GM18505 (cell line): ENCODE data around the gene RAB43.

Experiments used
- ATAC-seq: cut with Tn5 transposase; IDR thresholded peaks from one replicate; pipeline ENCODE4 v1.9.1; 2021; ENCODE audit not compliant: unreplicated experiment
- POLR2A ChIP-seq: IDR thresholded peaks from 4 replicates; pipeline ENCODE4 v1.6.1; 2011; ENCODE audit warnings: borderline replicate concordance; ENCODE audit not compliant: insufficient read depth, insufficient read length; ENCODE audit errors: extremely low read depth

The RAB43 gene

DNA sequence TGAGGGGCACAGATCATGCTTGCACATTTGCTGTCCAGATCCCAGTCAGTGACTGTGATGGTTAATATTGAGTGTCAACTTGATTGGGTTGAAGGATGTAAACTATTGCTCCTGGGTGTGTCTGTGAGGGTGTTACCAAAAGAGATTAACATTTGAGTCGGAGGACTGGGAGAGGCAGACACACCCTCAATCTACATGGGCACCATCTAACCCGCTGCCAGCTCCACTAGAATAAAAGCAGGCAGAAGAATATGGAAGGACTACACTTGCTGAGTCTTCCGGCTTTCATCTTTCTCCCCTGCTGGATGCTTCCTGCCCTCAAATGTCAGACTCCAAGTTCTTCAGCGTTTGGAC is 55.9 kb downstream of the RAB43 start:
- TF ChIP-seq POLR2A = no peak
- ATAC-seq = no peak

DNA sequence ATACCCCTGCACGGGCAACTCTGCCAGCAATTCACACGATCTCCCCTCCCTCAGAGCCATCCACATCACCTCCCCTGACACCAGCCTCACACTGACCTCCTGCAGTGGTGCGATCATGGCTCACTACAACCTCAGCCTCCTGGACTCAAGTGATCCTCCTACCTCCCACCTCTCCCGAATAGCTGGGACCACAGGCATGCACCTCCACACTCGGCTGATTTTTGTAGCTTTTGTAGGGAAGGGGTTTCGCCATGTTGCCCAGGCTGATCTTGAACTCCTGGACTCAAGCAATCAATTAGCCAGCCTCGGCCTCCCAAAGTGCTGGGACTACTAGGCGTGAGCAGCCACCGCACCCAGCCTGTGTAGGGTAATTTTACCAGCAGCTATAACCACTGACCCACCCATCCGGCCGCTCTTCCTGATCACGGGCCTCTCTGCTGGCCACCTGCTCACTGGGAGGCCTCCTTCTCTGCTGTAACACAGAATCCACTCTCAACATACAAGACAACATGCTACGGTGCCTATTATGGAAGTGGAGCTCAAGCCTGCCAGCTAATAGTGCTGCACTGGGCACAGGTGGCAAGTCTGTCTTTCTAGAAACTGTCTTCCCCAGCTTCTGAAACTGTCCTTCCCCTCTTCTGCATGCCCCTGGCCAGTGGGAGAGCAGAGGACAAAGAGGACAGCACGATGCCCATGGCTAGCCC is 56.4 kb downstream of the RAB43 start:
- ATAC-seq = no peak
- no peak for TF ChIP-seq POLR2A

DNA sequence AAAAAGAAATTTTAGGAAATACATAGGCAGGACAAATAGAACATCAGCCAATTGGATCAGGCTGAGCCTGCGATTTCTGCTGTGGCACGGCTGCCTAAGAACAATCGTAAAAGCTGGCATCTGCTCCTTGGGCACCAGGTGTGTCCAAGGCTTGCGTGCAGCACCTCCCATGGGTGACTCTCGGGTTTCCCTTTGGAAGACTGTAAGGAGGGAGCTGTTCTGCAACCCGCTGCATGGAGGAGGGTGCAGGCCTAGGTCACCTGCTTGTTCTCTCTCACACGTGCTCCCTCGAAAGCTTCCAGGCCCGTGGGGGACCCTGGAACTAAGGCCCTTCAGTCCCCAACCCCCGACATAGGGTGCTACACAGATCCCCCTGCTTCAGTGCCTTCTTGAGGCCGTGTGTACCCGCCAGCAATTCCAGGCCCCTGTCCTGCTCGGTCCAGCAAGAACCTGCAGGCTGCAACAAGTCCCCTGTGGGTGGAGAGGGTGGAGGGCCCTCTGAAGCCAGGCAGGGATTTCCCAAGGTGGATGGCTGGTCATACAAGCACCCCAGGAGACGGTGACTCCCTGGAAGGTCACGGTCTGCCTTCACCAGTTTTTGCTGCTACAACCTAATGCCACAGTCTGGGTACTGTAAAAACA is 57.6 kb downstream of the RAB43 start:
- TF ChIP-seq POLR2A = no peak
- ATAC-seq = no peak

DNA sequence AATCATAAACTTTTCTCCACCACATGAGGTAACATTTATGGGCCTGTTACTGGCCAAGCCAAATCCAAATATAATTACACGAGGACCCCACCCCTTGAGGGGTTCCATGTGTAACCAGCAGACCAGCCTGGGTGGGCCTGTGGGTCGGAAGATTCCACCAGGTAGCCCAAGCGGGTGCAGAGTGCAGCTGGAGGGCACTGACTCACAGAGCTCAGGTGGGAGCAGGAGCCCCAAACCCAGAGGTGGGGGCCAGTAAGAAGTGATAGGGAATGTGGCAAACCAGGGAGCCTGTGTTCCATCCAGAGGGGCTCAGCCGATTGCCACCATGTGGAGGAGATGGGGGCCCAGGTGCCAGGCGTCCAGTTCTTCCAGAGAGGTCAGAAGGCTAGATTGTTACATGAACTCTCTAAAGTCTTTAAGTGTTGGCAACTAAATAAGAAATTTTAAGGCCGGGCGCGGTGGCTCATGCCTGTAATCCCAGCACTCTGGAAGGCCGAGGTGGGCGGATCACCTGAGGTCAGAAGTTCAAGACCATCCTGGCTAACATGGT is 58.4 kb downstream of the RAB43 start:
- TF ChIP-seq POLR2A = no peak
- ATAC-seq = no peak

DNA sequence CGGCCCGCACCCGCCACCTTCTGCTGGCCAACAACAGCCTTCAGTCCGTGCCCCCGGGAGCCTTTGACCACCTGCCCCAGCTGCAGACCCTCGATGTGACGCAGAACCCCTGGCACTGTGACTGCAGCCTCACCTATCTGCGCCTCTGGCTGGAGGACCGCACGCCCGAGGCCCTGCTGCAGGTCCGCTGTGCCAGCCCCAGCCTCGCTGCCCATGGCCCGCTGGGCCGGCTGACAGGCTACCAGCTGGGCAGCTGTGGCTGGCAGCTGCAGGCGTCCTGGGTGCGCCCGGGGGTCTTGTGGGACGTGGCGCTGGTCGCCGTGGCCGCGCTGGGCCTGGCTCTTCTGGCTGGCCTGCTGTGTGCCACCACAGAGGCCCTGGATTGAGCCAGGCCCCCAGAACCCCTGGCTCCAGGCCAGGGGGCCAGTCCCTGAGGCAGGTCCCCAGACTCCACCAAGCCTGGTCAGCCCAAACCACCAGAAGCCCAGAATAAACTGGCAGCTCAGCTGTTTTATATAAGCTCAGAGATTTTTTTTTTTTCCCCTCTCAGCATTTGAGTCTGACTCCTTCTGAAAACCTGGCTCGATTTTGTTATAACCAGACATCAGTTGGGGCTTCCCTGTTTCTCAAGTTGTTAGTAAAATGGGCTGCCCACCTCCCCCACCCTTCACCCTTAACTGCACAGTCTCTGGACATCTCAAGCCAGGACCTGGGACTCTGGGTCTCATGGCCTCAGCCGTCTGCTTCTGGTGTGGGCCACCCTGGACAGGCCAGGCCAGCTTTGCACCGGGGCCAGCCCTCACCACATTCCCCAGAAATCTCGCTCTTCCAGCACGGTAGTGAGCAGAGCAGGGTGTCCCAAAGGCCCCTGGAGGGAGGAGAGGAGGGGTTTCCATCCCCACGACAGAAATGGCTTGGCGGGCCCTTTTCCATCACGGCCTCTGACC is 59.4 kb downstream of the RAB43 start:
- no peak for ATAC-seq

DNA sequence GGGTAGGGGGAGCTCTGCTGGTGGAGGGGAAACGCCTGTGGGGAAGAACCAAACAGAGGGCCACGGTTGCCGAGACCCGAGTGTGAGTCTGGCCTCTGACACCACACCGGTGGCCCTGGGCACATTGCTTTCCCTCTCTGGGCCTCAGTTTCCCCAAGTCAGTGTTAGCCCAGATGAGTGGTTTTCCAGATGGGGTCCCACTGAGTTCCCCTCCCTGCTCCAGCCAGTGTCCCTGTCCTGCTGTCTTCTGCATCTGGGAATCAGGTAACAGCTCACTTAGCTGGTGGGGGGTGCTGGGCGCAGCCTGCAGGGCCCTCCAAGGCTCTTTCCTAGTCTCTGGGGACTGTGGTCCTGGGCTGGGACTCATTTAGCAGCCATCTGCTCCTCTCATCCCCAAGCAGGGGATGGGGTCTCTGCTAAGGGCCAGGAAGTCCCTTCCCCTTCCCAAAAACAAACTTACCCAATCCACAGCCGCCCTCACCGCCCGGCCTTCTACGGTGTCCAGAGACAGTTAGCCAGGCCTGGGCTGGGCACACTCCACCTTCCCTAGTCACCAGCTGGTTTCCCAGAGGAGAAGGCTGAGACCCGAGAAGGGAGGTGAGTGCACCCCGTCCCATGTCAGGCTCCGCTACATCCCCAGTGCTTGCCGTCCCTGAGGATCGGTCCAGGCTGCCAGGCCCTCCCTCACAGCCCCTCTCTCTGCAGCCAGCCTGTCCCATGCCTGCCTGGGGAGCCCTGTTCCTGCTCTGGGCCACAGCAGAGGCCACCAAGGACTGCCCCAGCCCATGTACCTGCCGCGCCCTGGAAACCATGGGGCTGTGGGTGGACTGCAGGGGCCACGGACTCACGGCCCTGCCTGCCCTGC is 60.3 kb downstream of the RAB43 start:
- no peak for ATAC-seq
- no peak for TF ChIP-seq POLR2A

More for the DNA sequence above, 59.4 kb downstream of the RAB43 start:
- TF ChIP-seq POLR2A = no peak

DNA sequence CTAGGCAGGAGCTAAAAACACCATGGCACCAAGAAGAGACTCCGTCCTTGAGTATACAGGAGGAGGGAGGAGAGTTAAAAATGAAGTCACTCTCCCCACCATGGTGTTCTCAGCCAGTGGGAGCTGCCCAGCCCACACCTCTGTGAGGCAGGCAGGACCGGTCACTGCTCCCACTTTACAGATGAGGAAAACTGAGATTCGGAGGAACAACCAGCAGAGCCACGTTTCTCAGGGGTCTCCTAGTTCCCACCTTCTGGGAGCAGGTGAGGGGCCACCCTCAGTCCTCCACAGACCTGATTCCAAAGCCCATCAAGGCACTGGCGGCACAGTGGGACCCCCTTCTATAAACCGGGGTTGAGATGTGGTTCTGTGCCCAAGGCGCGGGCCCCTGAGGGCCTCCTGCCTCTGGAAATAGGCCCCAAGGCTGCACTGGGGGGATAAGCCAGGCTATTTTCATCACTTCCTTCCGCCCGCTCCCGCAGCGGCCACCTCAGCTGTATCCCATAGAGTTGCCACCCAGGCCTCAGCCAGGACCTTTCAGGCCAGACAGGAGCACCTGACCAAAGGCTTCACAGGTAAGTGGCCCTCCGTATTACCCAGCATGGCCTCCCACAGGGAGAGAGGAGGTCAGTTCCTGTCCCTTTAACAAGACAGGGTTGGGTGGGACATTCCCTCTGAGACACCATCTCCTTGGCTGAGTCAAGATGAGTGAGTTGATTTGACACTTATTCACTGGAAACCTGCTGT is 61.2 kb downstream of the RAB43 start, which contains the start of gene GP9:
GP9 (plus strand) TSS at position 504 of the 747 bp plus-strand sequence. CDS start 961 bp downstream, outside the sequence.
- no peak for TF ChIP-seq POLR2A
- ATAC-seq = no peak

DNA sequence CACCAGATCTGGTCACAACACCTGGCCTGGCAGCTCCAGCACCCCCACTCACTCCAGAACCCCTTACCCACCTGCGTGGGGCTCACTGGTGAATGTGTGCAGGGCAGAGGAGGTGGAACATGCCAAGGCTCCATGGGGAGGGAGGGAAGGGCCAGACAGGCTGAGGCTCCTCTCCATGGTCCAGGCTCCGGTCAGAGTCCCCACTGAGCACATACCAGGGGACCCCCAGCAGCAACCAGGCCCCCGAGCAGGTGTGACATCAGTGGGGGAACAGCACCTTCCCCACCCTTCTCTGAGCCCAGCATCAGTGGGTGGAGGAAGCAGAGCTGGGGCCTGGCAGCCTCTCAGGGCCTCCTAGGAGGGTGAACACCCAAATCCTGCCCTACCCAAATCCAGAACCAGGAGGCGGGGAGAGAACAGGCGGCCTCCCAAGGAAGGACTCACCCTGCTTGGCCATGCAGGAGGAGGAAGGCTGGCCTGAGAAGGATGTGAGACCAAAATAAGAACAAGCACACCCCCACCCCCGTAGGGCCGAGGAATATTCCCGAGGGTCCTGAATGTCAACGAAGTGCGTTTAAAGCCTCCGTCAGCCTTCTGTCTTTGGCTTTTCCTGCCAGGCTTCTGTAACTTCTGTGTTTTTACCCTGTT is 62.2 kb downstream of the RAB43 start:
- TF ChIP-seq POLR2A = no peak
- no peak for ATAC-seq

DNA sequence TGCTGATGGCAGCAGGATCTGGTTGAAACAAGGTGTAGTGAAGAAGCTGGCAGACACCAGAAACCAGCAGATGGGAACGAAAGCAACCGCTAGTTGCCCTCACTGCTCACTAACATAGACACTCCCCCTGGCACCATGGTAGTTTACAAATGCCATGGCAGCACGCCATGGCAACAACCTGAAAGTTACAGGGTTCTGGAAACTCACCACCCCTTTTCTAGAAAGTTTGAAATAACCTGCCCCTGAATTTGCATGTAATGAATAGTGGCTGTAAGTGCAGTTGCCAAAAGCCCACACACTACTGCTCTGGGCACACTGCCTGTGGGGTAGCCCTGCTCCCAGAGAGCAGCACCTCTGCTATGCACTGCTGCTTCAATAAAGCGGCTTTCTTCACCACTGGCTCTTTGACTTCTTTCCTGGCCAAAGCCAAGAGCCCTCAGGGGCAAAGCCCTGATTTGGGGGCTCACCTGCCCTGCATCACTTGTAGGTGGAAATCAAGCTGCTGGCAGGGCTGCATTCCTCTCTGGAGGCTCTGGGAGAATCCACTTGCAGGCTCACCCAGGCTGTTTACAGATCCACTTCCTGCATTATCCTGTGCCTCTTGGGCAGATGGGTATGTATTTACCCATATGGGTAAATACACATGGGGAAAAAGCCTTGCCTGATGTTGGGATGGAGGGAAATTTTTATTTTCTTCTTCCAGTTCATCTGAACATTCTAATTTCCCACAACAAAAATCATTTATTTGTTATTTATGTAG is 63.0 kb downstream of the RAB43 start:
- TF ChIP-seq POLR2A = no peak
- peak; percentile 49 for ATAC-seq

DNA sequence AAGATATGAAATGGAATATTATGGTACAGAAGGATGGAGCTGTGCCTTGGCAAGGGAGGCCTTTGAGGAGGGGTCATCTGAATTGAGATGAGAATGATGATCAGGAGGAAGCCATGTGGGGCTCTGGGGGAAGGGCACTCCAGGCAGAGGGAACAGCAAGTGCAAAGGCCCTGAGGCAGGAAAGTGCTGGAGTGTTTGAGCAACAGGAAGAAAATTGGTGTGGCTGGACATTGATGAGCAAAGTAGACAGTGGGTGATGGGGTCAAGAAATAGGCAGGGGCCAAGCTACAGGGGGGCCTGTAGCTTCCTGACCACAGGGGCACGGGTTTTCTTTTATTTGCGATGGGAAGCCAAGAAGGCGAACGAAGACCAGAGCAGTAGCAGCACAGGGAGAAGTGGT is 64.4 kb downstream of the RAB43 start:
- ATAC-seq = no peak

More for the DNA sequence above, 64.4 kb downstream of the RAB43 start:
- no peak for TF ChIP-seq POLR2A
